ENCODE data around the gene NR3C1.
"Not testable (repeated sequence)": the region's sequence is repeated elsewhere in the genome, so short reads cannot be mapped to it uniquely, and the experiment has no call there.

NR3C1 gene

DNA sequence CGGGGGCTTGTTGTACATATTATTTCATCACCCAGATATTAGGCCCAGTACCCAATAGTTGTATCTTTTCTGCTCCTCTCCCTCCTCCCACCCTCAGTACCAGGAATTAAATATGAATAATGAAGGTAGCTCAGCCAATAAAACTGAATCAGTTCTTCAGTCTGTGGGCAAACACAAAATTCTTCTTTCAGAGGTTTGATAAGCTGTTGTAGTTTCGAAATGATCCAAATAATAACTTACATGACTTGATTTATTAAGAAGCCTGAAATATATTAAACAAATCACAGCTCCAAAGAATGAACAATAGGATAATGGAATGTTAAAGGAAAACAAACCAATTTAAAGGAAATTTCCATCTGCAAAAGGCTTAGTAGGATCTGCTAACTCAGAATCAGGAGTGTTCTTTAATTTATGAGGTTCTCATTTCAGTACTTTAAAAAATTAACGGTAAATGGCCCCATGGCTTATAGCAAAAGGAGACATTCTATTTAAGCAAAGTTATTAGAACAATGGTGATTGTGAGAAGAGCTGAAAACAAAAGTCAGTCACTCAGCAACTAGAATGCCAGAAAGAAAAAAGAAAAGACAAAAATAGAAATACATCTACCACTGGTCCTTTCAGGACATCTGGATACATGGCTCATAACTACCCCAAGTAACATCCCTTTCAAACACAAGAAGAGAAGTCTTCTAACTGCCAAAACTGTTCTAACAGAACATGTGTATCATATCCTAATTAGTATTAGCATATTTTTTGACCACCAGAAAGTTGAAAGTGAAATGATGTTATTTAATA lies 62.4 kb downstream of the NR3C1 start:
- in situ Hi-C loops (cut with MboI; ENCODE audit: low sequenced_read_pairs) = no loop called here

DNA sequence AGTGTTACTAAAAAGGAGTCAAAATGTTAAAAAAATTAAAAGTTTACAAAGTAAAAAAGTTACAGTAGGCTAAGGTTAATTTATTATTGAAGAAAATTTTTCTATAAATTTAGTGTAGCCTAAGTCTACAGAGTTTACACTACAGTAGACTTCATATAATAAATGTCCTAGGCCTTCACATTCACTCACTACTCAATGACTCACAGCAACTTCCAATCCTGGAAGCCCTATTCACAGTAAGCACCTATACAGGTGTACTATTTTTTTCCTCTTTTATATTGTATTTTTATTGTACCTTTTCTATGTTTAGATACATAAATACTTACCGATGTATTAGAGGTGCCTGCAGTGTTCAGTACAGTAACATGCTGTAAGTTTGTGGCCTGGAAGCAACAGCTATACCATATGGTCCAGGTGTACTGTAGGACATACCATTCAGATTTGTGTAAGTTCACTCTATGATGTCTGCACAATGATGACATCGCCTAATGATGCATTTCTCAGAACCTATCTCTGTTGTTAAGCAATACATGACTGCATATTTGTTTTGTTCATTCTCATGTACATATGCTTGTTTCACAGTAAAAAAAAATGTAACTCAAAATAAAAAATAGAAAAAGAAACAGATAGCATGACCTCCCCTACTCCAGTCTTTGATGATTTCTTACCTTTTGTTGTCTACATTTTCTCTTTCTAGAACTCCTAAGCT lies 64.7 kb downstream of the NR3C1 start:
- in situ Hi-C loops (cut with MboI; ENCODE audit: low sequenced_read_pairs) = no loop called here

DNA sequence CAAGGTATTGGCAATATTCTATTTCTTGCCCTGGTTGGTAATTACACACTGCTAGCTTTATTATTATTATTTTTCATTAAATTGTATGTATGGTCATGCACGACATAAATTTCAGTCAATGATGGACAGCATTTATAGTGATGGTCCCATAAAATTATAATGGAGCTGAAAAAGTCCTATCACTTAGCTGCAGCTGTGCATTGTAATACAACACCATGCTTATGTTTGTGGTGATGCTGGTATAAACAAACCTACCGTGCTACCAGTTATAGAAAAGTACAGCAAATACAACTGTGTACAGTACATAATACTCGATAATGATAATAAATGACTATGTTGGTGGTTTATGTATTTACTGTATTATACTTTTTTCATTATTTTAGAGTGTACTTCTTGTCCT lies 65.5 kb downstream of the NR3C1 start:
- in situ Hi-C loops (cut with MboI; ENCODE audit: low sequenced_read_pairs) = no loop called here

DNA sequence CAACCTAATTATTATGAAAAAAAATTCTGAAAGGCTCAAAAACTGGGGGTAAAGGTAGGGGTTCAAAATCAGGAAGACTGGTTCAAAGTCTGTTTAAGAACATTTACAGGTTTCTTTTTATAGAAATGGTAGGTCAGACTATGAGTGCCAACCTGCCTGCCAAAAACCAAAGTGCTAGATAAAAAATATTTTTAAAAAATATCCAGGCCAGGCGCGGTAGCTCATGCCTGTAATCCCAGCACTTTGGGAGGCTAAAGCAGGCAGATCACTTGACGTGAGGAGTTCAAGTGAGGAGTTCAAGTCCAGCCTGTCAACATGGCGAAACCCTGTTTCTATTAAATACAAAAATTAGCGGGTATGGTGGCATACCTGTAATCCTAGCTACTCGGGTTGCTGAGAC lies 67.0 kb downstream of the NR3C1 start:
- in situ Hi-C loops (cut with MboI; ENCODE audit: low sequenced_read_pairs) = no loop called here

DNA sequence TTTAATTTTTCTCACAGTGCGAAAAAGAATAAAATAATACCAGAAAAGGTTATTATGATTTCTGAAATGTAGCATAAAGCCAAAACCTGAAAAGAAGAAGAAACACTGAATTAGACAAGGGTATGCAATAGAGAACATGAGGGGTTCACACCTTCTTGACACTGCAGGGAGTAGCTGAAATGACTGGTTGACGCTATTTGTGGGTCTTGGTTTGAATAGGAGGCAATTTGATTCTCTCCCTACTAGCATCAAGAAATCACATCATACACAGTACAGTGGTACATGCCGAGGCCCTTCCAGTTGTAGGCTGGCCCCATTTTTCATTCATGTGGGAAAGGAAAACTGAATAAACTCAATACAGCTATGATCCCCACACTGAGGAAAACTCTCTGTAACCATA lies 68.6 kb downstream of the NR3C1 start:
- in situ Hi-C loops (cut with MboI; ENCODE audit: low sequenced_read_pairs) = no loop called here

DNA sequence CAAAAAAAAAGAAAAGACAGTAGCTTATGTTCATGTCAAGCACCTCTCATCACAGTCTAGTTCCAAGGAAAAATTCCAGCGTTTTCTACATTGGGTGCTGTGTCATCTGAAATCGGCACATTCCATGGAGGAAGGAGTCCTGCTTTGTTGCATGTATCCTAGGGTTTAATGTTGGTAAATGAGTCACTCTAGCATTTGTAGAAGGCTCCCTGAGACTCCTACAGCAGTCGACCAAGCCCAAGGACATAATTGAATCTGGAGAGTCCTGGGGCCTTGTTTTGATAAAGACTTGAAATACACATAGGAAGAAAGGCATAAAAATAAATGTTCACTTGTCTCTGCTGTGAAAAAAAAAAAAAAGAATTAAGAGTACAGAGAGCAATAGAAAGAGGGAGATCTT lies 69.1 kb downstream of the NR3C1 start:
- in situ Hi-C loops (cut with MboI; ENCODE audit: low sequenced_read_pairs) = not testable (repeated sequence)

DNA sequence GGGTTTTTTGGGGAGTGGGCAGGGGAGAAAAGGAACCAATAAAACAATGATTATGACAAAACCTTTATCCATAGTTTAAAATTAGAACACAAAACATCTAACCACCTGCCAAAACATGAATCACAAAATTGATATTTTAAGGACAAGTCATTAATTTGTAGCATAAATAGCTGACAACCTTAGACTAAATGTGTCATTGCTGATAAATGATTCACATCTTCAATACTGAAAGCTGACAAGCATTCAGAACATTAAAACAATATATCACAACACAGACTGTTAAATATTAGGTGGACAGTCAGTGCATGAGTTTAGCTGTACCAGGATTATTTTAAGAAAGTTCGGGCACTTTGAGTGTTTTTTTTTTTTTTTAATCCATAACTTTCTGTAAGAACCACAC lies 71.5 kb downstream of the NR3C1 start:
- in situ Hi-C loops (cut with MboI; ENCODE audit: low sequenced_read_pairs) = no loop called here

DNA sequence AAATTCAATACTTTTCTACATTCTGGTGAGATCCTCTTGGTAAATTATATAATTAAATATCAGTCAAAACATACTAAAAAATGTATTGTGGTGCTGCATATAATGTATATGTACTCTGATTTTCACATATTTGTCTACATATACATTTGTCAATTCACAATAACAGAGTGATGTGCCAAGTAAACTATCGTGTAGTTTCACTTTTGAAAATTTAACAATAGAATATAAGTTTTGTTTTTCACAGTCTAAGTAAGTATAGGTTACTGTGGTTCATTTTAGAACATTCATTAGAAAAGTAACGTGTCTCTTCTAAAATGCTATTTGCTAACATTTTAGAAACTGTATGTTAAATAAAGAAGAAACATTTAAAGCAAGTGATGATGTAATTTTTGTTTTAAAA lies 73.6 kb downstream of the NR3C1 start:
- in situ Hi-C loops (cut with MboI; ENCODE audit: low sequenced_read_pairs) = no loop called here

DNA sequence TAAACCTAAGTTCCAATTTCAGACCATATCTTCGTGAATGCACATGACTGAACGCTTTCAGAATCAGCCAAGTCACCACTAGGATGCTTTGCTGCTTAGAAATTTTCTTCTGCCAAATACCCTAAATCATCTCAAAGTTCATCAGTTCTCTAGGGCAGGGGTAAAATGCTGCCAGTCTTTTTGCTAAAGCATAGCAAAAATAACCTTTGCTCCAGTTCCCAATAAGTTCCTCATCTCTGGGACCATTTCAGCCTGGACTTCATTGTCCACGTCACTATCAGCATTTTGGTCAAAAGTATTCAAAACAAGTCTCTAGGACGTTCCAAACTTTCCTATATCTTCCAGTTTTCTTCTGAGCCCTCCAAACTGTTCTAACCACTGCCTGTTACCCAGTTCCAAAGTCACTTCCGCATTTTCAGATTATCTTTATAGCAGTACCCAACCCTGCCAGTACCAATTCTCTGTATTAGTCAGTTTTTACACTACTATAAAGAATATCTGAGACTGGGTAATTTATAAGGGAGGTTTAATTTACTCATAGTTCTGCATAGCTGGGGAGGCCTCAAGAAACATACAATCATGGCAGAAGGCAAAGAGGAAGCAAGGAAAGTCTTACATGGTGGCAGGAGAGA lies 74.8 kb downstream of the NR3C1 start:
- in situ Hi-C loops (cut with MboI; ENCODE audit: low sequenced_read_pairs) = no loop called here

DNA sequence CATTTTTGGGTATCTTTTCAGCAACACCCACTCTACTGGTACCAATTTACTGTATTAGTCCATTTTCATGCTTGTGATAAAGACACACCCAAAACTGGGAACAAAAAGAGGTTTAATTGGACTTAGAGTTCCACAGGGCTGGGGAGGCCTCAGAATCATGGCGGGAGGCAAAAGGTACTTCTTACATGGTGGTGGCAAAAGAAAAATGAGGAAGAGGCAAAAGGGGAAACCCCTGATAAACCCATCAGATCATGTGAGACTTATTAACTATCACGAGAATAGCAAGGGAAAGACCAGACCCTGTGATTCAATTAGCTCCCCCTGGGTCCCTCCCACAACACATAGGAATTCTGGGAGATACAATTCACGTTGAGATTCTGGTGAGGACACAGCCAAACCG lies 78.4 kb downstream of the NR3C1 start:
- in situ Hi-C loops (cut with MboI; ENCODE audit: low sequenced_read_pairs) = not testable (repeated sequence)

DNA sequence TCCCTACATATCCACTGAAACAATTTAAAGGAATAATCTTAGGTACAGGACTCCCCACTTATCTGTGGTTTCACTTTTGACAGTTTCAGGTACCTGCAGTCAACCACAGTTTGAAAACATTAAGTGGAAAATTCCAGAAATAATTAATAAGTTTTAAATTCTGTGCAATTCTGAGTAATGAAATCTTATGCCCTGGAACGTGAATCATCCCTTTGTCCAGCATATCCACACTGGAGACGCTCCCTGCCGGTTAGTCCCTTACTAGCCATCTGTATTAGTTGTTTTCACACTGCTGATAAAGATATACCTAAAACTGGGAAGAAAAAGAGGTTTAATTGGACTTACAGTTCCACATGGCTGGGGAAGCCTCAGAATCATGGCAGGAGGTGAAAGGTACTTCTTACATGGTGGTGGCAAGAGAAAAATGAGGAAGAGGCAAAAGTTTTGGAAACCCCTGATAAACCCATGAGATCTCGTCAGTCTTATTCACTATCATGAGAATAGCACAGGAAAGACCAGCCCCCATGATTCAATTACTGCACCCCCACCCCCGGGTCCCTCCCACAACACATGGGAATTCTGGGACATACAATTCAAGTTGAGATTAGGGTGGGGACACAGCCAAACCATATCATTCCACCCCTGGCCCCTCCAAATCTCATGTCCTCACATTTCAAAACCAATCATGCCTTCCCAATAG lies 80.4 kb downstream of the NR3C1 start:
- in situ Hi-C loops (cut with MboI; ENCODE audit: low sequenced_read_pairs) = not testable (repeated sequence)

DNA sequence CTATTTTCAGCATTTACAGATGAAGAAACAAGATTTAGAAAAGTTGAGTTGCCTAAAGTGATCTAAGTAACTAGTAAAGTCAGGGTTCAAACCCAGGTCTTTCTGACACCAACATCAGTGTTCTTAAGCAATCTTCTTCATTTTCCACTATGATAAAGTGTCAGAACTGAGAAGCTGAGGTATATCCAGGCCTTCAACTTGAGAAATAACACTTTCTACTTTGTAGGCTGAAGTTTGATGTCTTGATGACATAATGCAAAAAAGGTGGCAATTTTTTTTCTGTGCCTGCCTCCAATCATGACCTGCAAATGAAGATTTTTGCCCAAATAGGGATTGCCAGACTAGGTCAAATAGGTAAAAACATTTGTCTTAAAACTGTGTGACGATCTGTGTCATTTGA lies 81.3 kb downstream of the NR3C1 start:
- in situ Hi-C loops (cut with MboI; ENCODE audit: low sequenced_read_pairs) = no loop called here

DNA sequence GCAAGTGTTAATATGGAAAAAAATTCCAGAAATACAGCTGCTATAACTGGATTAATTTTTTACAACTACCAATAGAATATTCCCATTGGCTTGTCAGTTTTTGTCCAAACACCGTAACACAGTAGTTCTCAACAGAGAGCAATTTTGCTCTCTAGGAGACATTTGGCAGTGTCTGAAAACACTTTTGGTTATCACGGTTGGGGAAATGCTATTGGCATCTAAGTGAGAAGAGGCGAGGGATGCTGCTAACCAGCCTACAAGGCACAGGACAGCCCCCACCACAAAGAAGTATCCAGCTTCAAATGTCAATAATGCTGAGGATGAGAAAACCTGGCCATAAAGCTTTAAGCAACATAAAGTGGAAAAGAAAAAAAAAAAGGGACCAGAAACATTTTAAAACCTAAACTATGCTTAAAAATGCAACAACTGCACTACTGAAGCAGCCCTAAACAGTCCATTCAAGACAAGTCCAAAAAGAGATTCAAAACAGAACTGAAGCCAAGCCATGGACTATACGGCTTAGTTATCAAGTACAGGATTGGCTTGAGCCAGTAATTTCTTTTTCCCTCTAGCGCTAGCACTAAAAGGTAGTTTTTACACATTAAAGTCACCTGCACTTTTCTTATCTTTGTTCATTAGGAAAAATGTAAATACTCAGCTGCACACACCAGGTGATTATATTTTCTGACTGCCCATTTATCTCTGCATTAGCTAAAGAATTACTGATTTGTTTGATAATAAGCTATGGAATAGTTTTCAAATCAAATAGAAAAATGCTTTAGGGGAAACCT lies 83.9 kb downstream of the NR3C1 start:
- in situ Hi-C loops (cut with MboI; ENCODE audit: low sequenced_read_pairs) = no loop called here

DNA sequence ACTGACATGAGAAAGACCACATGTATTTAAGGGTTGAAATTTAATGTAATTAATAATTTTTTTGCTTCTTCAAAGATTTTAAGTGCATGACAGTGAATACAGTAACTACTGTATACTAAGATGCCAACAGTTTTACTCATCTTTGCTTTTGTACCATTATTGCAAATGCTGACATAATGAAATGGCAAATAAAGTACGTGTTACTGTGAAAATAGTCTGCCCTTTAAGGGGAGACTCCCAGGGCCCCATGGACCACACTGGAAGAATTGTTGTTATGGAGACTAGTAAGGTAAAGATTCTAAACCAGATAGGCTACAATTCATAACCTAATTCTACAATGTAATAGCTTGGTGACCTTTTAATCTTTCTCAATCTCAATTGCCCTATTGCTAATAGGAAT lies 84.7 kb downstream of the NR3C1 start:
- in situ Hi-C loops (cut with MboI; ENCODE audit: low sequenced_read_pairs) = no loop called here

DNA sequence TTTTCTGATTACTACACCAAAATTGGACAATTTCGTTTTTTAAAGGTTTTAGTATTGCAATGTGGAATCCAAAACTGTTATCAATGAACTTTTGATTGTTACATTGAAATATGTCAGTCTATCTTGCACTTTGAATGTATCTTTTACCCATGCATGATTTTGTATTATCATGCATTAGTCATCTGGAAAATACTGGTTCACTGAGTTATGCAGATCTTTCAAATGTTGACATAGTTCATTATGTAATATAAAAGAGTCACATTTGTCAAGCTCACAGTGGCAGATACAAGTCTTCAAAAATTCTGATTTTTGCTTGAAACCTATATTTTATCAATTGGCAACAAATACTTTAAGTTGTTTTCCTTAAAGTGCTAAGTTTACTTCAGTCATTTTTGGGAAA lies 85.2 kb downstream of the NR3C1 start:
- in situ Hi-C loops (cut with MboI; ENCODE audit: low sequenced_read_pairs) = no loop called here

DNA sequence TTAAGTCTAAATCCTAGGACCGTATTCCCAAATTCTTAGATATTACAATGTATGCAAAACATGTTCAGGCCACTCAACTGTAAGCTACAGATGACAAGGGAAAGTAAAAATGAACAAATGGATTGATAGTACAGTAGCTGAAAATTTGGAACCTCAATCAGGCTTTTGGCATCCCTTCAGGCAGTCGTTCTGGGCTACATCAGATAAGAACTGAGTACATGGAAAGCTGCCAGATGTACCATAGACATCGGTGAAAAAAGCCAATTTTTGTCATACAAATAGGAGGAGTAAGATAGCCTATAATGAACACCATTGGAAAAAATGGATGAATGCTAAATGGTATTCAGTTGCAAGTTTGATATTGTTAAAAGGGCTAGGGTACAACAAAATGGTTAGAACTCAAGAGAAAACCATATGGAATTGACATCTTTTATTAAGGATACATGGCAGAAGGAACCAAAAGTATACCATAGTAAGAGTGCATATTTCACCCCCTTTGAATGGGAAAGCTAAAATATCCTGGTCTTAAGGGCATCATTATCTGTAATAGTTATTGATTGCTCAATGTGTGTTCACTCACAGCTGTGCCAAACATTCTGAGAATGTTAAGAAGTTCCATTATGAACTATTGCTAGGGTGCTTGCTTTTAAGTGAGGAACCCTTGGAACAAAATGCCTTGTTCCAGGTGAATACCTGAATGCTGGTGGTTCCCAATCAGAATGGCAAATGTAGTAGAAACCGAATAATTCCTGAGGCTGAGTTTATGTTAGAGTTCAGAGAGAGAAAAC lies 86.4 kb downstream of the NR3C1 start:
- in situ Hi-C loops (cut with MboI; ENCODE audit: low sequenced_read_pairs) = no loop called here

DNA sequence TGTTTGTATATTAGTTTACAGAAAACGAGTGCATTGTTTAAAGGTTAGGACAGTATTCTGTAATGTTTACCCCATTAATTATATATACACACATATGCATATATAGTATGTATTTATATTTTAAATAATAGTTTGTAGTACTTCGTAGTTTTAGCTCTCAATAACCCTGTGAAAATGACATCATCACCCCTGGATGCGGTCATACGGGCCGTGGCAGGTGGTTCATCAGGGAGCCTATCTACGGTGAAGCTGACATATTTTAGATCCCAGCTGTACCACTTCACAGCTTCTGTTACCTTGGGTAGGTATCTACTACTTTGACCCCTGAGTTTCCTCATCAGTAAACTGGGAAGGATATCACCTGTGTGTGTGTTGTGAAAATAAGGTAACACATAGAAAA lies 87.1 kb downstream of the NR3C1 start:
- in situ Hi-C loops (cut with MboI; ENCODE audit: low sequenced_read_pairs) = no loop called here

DNA sequence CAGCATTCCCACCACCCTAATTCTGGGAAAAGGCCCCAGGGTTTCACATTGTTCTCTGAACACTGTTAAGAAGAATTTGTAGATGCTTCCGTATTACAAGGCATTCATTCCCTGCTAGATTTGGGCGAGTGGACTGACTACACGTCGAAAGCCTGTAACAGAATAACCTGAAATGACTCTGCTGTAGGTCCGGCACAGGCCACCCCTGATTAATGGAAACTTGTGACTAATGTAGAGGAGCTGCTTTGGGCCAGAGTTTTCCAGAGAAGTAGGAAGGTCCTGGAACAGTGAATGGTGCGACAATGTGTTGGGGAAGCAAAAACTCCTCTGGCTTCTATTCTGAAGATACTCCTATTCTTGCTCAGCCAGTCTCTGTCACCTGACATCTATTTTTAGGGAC lies 87.6 kb downstream of the NR3C1 start:
- in situ Hi-C loops (cut with MboI; ENCODE audit: low sequenced_read_pairs) = no loop called here

DNA sequence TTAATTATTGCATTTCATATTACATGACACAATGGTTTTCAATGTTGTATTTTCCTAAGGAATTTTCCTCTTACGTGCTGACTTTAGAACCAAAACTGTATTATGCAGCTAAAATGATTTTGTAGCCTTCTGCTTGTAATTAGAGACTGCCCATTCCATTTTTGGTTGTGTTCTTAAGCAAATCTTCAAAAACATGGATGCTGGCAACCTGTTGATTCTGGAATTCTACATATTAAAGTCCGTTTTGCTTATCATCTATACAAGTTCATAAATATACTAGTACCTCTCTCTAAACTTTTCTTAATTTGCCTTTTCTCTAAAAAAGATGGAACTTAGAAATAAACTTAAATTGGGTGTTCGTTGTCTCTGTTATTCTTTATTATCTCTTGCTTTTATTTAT lies 88.3 kb downstream of the NR3C1 start:
- in situ Hi-C loops (cut with MboI; ENCODE audit: low sequenced_read_pairs) = no loop called here

DNA sequence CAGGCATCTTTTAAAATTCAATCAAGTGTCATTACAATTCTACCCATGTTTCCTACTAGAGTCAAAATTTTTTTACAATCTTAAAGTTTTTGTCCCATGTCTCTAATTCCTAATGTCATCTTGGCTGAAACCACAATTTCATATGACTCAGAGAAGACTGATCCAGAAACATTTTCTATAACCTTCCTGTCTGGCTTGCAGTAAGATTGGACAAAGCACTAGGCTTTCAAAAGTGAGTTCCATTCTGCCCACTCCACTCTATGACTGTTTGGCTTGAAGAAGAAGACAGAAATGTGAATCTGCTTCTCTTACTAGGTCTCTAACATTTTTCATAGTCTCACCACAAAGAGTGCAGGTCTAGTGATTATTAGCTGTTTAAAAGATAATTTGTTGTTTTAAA lies 88.8 kb downstream of the NR3C1 start:
- in situ Hi-C loops (cut with MboI; ENCODE audit: low sequenced_read_pairs) = no loop called here

All from HL-60/S4 treated with retinoic acid at 250 ng/mL for 4 days and 3 days (cell line).